H9 (cell line): ENCODE measurements around the gene HARS1. TPM values are rescaled to one million over a fixed set of nuclear protein-coding genes. Genes with fewer than 3 reads are reported as not detected.

Experiments
- DNase-seq: peaks from one replicate; pipeline ENCODE4 v3.0.0-alpha.2; 2017
- H2AFZ ChIP-seq: one replicate; pipeline ENCODE4 v1.6.1; 2013; ENCODE audit warnings: mild to moderate bottlenecking, low read length, control low read depth, moderate library complexity
- H2AK5ac ChIP-seq: 2 replicates; pipeline ENCODE4 v1.6.1; 2013; ENCODE audit warnings: low read length, control low read depth, mixed read lengths; ENCODE audit not compliant: insufficient read length
- H2BK120ac ChIP-seq: one replicate; pipeline ENCODE4 v1.6.1; 2013; ENCODE audit warnings: low read depth, mild to moderate bottlenecking, low read length, control low read depth, inconsistent platforms; ENCODE audit not compliant: poor library complexity, severe bottlenecking
- H2BK12ac ChIP-seq: 2 replicates; pipeline ENCODE4 v1.6.1; 2013; ENCODE audit warnings: low read length, control low read depth, mixed read lengths, low read depth; ENCODE audit not compliant: insufficient read length
- H2BK15ac ChIP-seq: 2 replicates; pipeline ENCODE4 v1.6.1; 2013; ENCODE audit warnings: low read depth, low read length, control low read depth
- H2BK20ac ChIP-seq: one replicate; pipeline ENCODE4 v1.6.1; 2013; ENCODE audit warnings: low read depth, mild to moderate bottlenecking, low read length, control low read depth, inconsistent platforms; ENCODE audit not compliant: poor library complexity, severe bottlenecking
- H2BK5ac ChIP-seq: 2 replicates; pipeline ENCODE4 v1.6.1; 2013; ENCODE audit warnings: low read length, control low read depth, mixed read lengths; ENCODE audit not compliant: insufficient read length
- H3K14ac ChIP-seq: 2 replicates; pipeline ENCODE4 v1.6.1; 2013; ENCODE audit warnings: low read length, control low read depth; ENCODE audit not compliant: insufficient read depth
- H3K18ac ChIP-seq: 2 replicates; pipeline ENCODE4 v1.6.1; 2013; ENCODE audit warnings: low read depth, mild to moderate bottlenecking, mixed read lengths, low read length, control low read depth; ENCODE audit not compliant: insufficient read length
- H3K23ac ChIP-seq: 2 replicates; pipeline ENCODE4 v1.6.1; 2013; ENCODE audit warnings: low read length, control low read depth, mixed read lengths, low read depth; ENCODE audit not compliant: insufficient read length
- H3K23me2 ChIP-seq: 2 replicates; pipeline ENCODE4 v1.6.1; 2013; ENCODE audit warnings: low read depth, mild to moderate bottlenecking, mixed read lengths, low read length, control low read depth; ENCODE audit not compliant: insufficient read length, poor library complexity, severe bottlenecking
- H3K27ac ChIP-seq: 2 replicates; pipeline ENCODE4 v1.5.1; 2013; ENCODE audit warnings: low read length, control low read depth, mixed read lengths, low read depth; ENCODE audit not compliant: insufficient read length
- H3K27me3 ChIP-seq: 2 replicates; pipeline ENCODE4 v1.6.1; 2013; ENCODE audit warnings: low read length, control low read depth, inconsistent platforms; ENCODE audit not compliant: insufficient read depth
- H3K4ac ChIP-seq: 2 replicates; pipeline ENCODE4 v1.6.1; 2013; ENCODE audit warnings: low read depth, mild to moderate bottlenecking, control low read depth, inconsistent platforms, low read length, moderate library complexity
- H3K4me1 ChIP-seq: 2 replicates; pipeline ENCODE4 v1.6.1; 2013; ENCODE audit warnings: low read length, control low read depth, inconsistent platforms; ENCODE audit not compliant: insufficient read depth
- H3K4me2 ChIP-seq: 2 replicates; pipeline ENCODE4 v1.6.1; 2013; ENCODE audit warnings: low read length, control low read depth, mixed read lengths; ENCODE audit not compliant: insufficient read length, insufficient read depth
- H3K56ac ChIP-seq: 2 replicates; pipeline ENCODE4 v1.6.1; 2013; ENCODE audit warnings: low read depth, mild to moderate bottlenecking, mixed read lengths, low read length, control low read depth; ENCODE audit not compliant: insufficient read length
- H3K79me1 ChIP-seq: 2 replicates; pipeline ENCODE4 v1.6.1; 2013; ENCODE audit warnings: low read depth, mild to moderate bottlenecking, moderate library complexity, low read length, control low read depth, inconsistent platforms; ENCODE audit not compliant: insufficient read depth, poor library complexity, severe bottlenecking
- H3K79me2 ChIP-seq: 2 replicates; pipeline ENCODE4 v1.6.1; 2013; ENCODE audit warnings: low read length, control low read depth, inconsistent platforms; ENCODE audit not compliant: insufficient read depth
- H3K9ac ChIP-seq: 2 replicates; pipeline ENCODE4 v1.6.1; 2013; ENCODE audit warnings: low read length, control low read depth, mixed read lengths; ENCODE audit not compliant: insufficient read length; ENCODE audit errors: extremely low read depth
- H3K9me3 ChIP-seq: one replicate; pipeline ENCODE4 v1.6.1; 2013; ENCODE audit warnings: low read depth, low read length, inconsistent platforms; ENCODE audit not compliant: control insufficient read depth
- H3T11ph ChIP-seq: one replicate; pipeline ENCODE4 v1.6.1; 2013; ENCODE audit warnings: mild to moderate bottlenecking, low read length, control low read depth, inconsistent platforms
- H4K20me1 ChIP-seq: one replicate; pipeline ENCODE4 v1.6.1; 2013; ENCODE audit not compliant: control insufficient read depth, insufficient read length, insufficient read depth
- H4K5ac ChIP-seq: 2 replicates; pipeline ENCODE4 v1.6.1; 2013; ENCODE audit warnings: low read depth, mild to moderate bottlenecking, mixed read lengths, low read length, control low read depth; ENCODE audit not compliant: insufficient read length
- H4K8ac ChIP-seq: replicated peaks from 2 replicates; pipeline ENCODE4 v1.6.1; 2013; ENCODE audit warnings: low read length, control low read depth, mixed read lengths, low read depth; ENCODE audit not compliant: insufficient read length
- H4K91ac ChIP-seq: 2 replicates; pipeline ENCODE4 v1.6.1; 2013; ENCODE audit warnings: low read depth, mild to moderate bottlenecking, moderate library complexity, mixed read lengths, low read length, control low read depth; ENCODE audit not compliant: insufficient read length
- H3K27ac Mint-ChIP-seq, 3 experiments: 2 replicates in 2 of 3; 3 replicates in 1 of 3; pipeline ENCODE4 v1.8.0; 2020 to 2021; ENCODE audit warnings: mixed read lengths in 3 of 3, mild to moderate bottlenecking in 1 of 3, moderate library complexity in 1 of 3
- H3K27me3 Mint-ChIP-seq: 2 replicates; pipeline ENCODE4 v1.8.0; 2021; ENCODE audit warnings: low read depth, mild to moderate bottlenecking, moderate library complexity, mixed read lengths
- H3K36me3 Mint-ChIP-seq, 3 experiments: 2 replicates in 2 of 3; 3 replicates in 1 of 3; pipeline ENCODE4 v1.8.0; 2020 to 2021; ENCODE audit warnings: low read depth in 3 of 3, mixed read lengths in 3 of 3; ENCODE audit not compliant: insufficient read depth in 1 of 3
- H3K4me1 Mint-ChIP-seq, 2 experiments: 2 replicates each; pipeline ENCODE4 v1.8.0; 2020; ENCODE audit warnings: mixed read lengths in 2 of 2
- H3K4me3 Mint-ChIP-seq, 2 experiments: 2 replicates in 1 of 2; 3 replicates in 1 of 2; pipeline ENCODE4 v1.8.0; 2020 to 2021; ENCODE audit warnings: mild to moderate bottlenecking in 2 of 2, mixed read lengths in 2 of 2, moderate library complexity in 1 of 2
- H3K9me3 Mint-ChIP-seq, 2 experiments: 2 replicates in 1 of 2; 3 replicates in 1 of 2; pipeline ENCODE4 v1.8.0; 2020; ENCODE audit warnings: mild to moderate bottlenecking in 2 of 2, mixed read lengths in 2 of 2, moderate library complexity in 1 of 2
- CTCF ChIP-seq: fragments of 200-600 bp; sonication (generic); conservative IDR thresholded peaks from 3 replicates; pipeline ENCODE4 v1.8.0; 2021; ENCODE audit warnings: antibody characterized with exemption, mild to moderate bottlenecking
- WGBS: extraction: QIAGEN DNeasy Blood & Tissue Kit; methylation state at CpG from one replicate; pipeline ENCODE4 v1.1.7; 2013; ENCODE audit warnings: missing lambda C conversion rate, low lambda C conversion rate, mixed read lengths; ENCODE audit not compliant: insufficient read length; ENCODE audit errors: extremely low coverage; 5-methylcytosine and 5-hydroxymethylcytosine counted together
- total RNA-seq: library from RNA; stranded (reverse); gene quantifications from 2 replicates; pipeline ENCODE4 v1.2.1, GENCODE V29; 2021

Gene HARS1
- total RNA-seq, 1 experiment from 2014 or later: 70.2 TPM

- H4K5ac ChIP-seq: no peak overlapping the region
- H3K4ac ChIP-seq: no peak overlapping the region
- no peak overlapping the region for H2AK5ac ChIP-seq
- H3K23me2 ChIP-seq: no peaks in the 10 kb centered on the region
- no peak overlapping the region for H3K14ac ChIP-seq
- H2BK12ac ChIP-seq: no peak overlapping the region
- no peaks in the 10 kb centered on the region for H3K79me1 ChIP-seq
- H3K4me2 ChIP-seq: no peak overlapping the region
- H3K27ac ChIP-seq: no peak overlapping the region
- H3K9ac ChIP-seq: no peak overlapping the region
- no peaks in the 10 kb centered on the region for H3K4me1 ChIP-seq
- no peak overlapping the region for H2BK15ac ChIP-seq
- no peak overlapping the region for H3T11ph ChIP-seq
- H3K36me3 Mint-ChIP-seq: no peaks in the 10 kb centered on the region
- H3K27me3 Mint-ChIP-seq: peaks cover 10% of the 10 kb centered on the region
- H2BK20ac ChIP-seq: no peak overlapping the region
- no peaks in the 10 kb centered on the region for H3K27me3 ChIP-seq
- H2BK5ac ChIP-seq: no peak overlapping the region
- TF ChIP-seq CTCF: no peak
- H3K4me3 Mint-ChIP-seq: no peak overlapping the region
- no CpG with 5 or more reads among the region's 1 CpG for whole genome bisulfite sequencing
- no peak overlapping the region for H2AFZ ChIP-seq
- no peak overlapping the region for H3K23ac ChIP-seq
- no peaks in the 10 kb centered on the region for H3K4me1 Mint-ChIP-seq
- H4K20me1 ChIP-seq: no peaks in the 10 kb centered on the region
- H3K56ac ChIP-seq: no peak overlapping the region
- H3K79me2 ChIP-seq: no peaks in the 10 kb centered on the region
- no peak overlapping the region for H2BK120ac ChIP-seq
- H4K8ac ChIP-seq: no peak overlapping the region
- no peak overlapping the region for H4K91ac ChIP-seq
- DNase-seq: no peak
- no peak overlapping the region for H3K18ac ChIP-seq
- no peaks in the 10 kb centered on the region for H3K9me3 ChIP-seq
- H3K27ac Mint-ChIP-seq: no peak overlapping the region
- H3K9me3 Mint-ChIP-seq: peaks cover 36 to 43% of the 10 kb centered on the region in 2 experiments
Observed at GRCh38 chr5:140737486-140737885, 46.3 kb upstream of the HARS1 start.
